ENCODE measurements around the gene TMEM37.
A peak's percentile ranks its signal among the peaks of the same experiment; 100 is the strongest.

Gene TMEM37

DNA sequence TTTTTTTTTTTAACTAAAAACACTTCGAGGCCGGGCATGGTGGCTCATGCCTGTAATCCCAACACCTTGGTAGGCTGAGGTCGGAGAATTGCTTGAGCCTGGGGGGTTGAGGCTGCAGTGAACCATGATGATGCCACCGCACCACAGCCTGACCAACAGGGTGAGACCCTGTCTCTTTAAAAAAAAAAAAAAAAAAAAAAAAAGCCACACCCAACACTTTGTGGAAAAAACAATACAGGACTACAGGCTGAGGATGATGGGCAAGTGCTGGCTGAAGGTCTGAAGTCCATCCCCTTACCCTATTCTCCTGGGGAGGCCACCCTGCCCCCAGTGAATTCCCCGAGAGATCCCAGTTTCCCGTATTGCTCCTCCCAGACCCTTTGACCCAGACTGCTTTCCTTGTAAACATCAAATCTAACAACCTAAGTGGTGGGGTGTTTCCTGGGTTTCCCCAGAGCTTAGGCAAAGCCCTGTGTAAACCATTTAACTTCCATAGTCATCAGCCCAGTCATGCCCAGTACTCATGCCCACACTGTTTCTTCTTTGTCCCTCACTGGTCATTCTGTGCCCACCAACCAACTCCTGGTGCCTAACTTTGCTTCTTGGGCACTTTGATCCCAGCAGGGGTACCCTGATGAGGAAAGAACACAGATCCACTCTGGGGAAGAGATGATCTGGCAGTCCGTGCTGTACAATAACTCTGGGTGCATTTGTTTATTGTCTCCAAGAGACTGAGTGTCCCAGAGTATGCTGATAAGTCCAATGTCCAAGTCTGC, 5.8 kb upstream of the TMEM37 start:
- no peak for DNase-seq
- Mint-ChIP-seq H3K9me3 (peaks cover 21% of the 10 kb centered on the region), H3K4me3 (no peak overlapping the region), H3K36me3 (ENCODE audit: low read depth) (no peaks in the 10 kb centered on the region), H3K27ac (no peak overlapping the region), H3K27me3 (ENCODE audit: low read depth, poor library complexity) (peaks cover 11% of the 10 kb centered on the region), H3K4me1 (peaks cover 77% of the 10 kb centered on the region)
- TF ChIP-seq, protein P1, sequence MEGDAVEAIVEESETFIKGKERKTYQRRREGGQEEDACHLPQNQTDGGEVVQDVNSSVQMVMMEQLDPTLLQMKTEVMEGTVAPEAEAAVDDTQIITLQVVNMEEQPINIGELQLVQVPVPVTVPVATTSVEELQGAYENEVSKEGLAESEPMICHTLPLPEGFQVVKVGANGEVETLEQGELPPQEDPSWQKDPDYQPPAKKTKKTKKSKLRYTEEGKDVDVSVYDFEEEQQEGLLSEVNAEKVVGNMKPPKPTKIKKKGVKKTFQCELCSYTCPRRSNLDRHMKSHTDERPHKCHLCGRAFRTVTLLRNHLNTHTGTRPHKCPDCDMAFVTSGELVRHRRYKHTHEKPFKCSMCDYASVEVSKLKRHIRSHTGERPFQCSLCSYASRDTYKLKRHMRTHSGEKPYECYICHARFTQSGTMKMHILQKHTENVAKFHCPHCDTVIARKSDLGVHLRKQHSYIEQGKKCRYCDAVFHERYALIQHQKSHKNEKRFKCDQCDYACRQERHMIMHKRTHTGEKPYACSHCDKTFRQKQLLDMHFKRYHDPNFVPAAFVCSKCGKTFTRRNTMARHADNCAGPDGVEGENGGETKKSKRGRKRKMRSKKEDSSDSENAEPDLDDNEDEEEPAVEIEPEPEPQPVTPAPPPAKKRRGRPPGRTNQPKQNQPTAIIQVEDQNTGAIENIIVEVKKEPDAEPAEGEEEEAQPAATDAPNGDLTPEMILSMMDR (IDR thresholded peaks at IDR 0.05): no peak

DNA sequence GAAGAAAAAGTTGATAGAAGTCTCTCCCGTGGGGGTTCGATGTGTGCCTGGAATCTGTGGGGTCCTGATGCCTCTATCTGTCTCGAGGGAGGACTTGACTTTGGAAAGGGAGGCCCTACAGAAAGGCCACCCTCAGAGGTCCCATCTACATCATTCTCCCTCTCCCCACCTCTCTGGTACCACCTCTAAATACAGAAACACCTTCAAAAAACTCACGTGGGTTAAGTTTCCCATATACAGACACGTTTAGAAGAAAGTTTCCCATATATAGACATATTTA, 5.3 kb upstream of the TMEM37 start:
- no peak for DNase-seq
- Mint-ChIP-seq H3K4me1 (peaks cover 82% of the 10 kb centered on the region), H3K4me3 (no peak overlapping the region), H3K9me3 (peaks cover 17% of the 10 kb centered on the region), H3K36me3 (ENCODE audit: low read depth) (no peaks in the 10 kb centered on the region), H3K27ac (no peak overlapping the region), H3K27me3 (ENCODE audit: low read depth, poor library complexity) (peaks cover 11% of the 10 kb centered on the region)
- TF ChIP-seq, protein P1 (IDR thresholded peaks at IDR 0.05): no peak

DNA sequence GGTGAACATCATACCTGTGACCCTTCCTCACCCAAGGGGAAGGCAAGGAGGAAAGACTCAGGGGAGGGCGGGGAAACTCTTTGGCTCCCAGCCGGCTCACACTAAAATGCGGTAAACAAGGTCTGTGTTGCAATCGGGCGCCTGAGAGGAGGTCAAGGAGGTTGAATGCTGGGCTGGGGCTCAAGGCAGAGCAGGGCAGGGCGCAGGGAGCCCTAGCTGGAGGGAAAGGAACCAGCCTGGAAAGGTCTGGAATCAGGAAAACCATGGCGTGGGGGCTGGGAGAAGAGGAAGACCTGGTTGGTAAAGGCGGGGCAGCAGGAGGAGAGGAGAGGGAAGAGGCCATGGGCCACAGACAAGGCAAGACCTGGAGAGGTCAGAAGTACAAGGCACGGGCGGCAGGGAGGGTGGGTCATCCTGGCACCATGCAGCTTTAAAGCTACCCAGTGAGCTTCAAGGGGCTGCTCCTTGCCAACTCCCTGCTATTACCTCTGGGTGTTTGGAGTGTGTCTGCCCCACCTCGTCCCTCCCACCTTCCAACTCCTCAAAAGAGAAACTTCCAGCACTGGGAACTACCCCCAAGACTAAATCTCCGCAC, 4.8 kb upstream of the TMEM37 start:
- peak overlapping the region; percentile 12 for H3K4me3 Mint-ChIP-seq

DNA sequence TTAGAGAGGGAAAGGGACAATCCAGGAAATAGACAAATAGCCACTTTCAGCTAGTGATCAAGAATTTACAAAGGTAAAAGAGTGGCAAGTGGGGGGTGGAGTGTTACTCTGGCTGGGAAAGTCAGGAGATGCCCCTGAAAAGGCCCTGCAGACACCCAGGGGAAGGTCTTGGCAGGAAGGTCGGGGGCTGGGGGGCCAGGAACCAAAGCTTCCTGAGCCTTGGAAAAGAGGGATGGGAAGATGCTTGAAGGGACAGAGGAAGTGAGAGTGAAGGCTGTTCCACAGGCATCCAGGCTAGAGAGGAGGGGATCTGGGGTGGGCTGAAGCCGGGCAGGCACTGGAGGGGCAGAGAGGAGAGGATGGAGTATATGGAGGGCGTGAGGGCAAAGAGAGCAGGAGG, 3.9 kb upstream of the TMEM37 start:
- peaks cover 3% of the 10 kb centered on the region for H3K9me3 Mint-ChIP-seq
- H3K27ac Mint-ChIP-seq: no peak overlapping the region
- DNase-seq: no peak
- H3K36me3 Mint-ChIP-seq (ENCODE audit: low read depth): no peaks in the 10 kb centered on the region
- H3K27me3 Mint-ChIP-seq (ENCODE audit: low read depth, poor library complexity): peaks cover 15% of the 10 kb centered on the region
- H3K4me3 Mint-ChIP-seq: no peak overlapping the region
- TF ChIP-seq, protein P1 (IDR thresholded peaks at IDR 0.05): no peak
- peaks cover 85% of the 10 kb centered on the region for H3K4me1 Mint-ChIP-seq

More for the DNA sequence above, 4.8 kb upstream of the TMEM37 start:
- peaks cover 83% of the 10 kb centered on the region for H3K4me1 Mint-ChIP-seq
- no peak overlapping the region for H3K27ac Mint-ChIP-seq
- no peak for DNase-seq
- peaks cover 11% of the 10 kb centered on the region for H3K27me3 Mint-ChIP-seq (ENCODE audit: low read depth, poor library complexity)
- no peaks in the 10 kb centered on the region for H3K36me3 Mint-ChIP-seq (ENCODE audit: low read depth)
- peaks cover 11% of the 10 kb centered on the region for H3K9me3 Mint-ChIP-seq
- TF ChIP-seq, protein P1 (IDR thresholded peaks at IDR 0.05): no peak

DNA sequence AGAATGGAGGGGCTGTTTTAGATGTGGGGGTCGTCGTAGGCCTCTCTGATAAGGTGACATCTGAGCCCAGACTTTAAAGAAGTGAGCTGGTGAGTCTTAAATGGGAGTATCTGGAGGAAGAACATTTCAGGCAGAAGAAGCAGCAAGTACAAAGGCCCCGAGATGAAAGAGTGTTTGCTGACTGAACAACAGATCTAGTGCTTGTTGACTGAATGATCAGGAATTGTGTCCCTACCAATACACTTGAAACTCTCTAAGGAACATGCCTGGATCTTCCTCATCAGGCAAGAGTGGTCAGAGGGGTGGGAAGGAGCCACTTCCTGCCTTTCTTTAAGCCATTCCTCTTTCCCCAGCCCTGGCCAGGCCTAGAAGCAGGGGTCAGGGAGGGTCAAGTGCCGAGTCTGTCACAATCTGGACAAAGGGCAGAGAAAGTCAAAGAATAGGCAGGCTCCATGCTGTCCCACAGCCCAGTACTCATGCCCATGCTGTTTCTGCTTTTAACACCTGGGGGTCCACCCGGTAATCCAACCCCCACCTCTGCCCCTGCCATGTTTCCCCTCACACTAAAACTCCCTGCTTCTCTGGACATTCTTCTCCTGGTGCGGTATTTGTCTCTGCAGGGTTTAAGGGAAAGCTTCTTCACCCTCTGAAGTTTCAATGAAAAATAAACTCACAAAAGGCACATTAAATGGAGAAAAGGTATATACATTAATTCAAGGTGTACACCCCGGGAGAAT, 3.0 kb upstream of the TMEM37 start:
- peaks cover 85% of the 10 kb centered on the region for H3K4me1 Mint-ChIP-seq
- TF ChIP-seq, protein P1 (IDR thresholded peaks at IDR 0.05): no peak
- DNase-seq: no peak
- H3K4me3 Mint-ChIP-seq: peak overlapping the region; percentile 21
- peaks cover 18% of the 10 kb centered on the region for H3K27me3 Mint-ChIP-seq (ENCODE audit: low read depth, poor library complexity)
- peak overlapping the region; percentile 70 for H3K27ac Mint-ChIP-seq
- no peaks in the 10 kb centered on the region for H3K9me3 Mint-ChIP-seq
- H3K36me3 Mint-ChIP-seq (ENCODE audit: low read depth): no peaks in the 10 kb centered on the region
